Sigmoid colon (tissue), 7 donors: Measurements from ENCODE around the gene LRRC37A2. TPM values are rescaled to one million over a fixed set of nuclear protein-coding genes. Genes with fewer than 3 reads are reported as not detected.
"Not testable (repeated sequence)": the region's sequence is repeated elsewhere in the genome, so short reads cannot be mapped to it uniquely, and the experiment has no call there.

Experiments
- DNase-seq: peaks from one replicate; pipeline ENCODE4 v3.0.0-alpha.2; 2019
- H3K27ac ChIP-seq, 4 donors: fragments of 200-600 bp; sonication (generic); one replicate each; pipeline ENCODE4 v1.5.1; 2016 to 2019; ENCODE audit warnings: mild to moderate bottlenecking in 1 of 4
- H3K27me3 ChIP-seq, 3 donors: fragments of 200-600 bp; sonication (generic); one replicate each; pipeline ENCODE4 v1.5.1; 2019; ENCODE audit warnings: mild to moderate bottlenecking in 1 of 3
- H3K36me3 ChIP-seq, 4 donors: fragments of 200-600 bp; sonication (generic); one replicate each; pipeline ENCODE4 v1.5.1; 2016 to 2019
- H3K4me1 ChIP-seq, 4 donors: fragments of 200-600 bp; sonication (generic); one replicate each; pipeline ENCODE4 v1.5.1; 2017 to 2019
- H3K4me3 ChIP-seq, 4 donors: fragments of 200-600 bp; sonication (generic); one replicate each; pipeline ENCODE4 v1.5.1; 2017 to 2019; ENCODE audit warnings: mild to moderate bottlenecking in 2 of 4, moderate library complexity in 1 of 4
- H3K9me3 ChIP-seq, 4 donors: fragments of 200-600 bp in 3 of 4; sonication (generic) in 3 of 4; one replicate each; pipeline versions ENCODE4 v1.5.1 to v1.6.1; 2013 to 2019
- WGBS, 2 donors: extraction: QIAGEN DNeasy Blood & Tissue Kit; methylation state at CpG; one replicate each; pipeline ENCODE4 v1.1.7; 2013; 5-methylcytosine and 5-hydroxymethylcytosine counted together
- intact Hi-C: fragments of 100-400 bp; cut with DNase I; formaldehyde crosslinking; loops from one replicate; pipeline ENCODE4 v1.15.1; 2023
- polyA plus RNA-seq, 3 donors: library from polyadenylated mRNA; stranded (reverse); fragments of 200-250 nt; gene quantifications; one replicate each; pipeline ENCODE4 v1.2.3, GENCODE V29; 2013
- total RNA-seq, 4 donors: library from RNA; depleted of rRNA; stranded (reverse); fragments of >200 nt; gene quantifications; one replicate each; pipeline ENCODE4 v1.1.0, GENCODE V29; 2016
- donor health status: healthy with polysubstance abuse.
- donor health status: Bipolar disorder and iron deficiency.
- donor health status: healthy.

The LRRC37A2 gene
- total RNA-seq (10 to 100 TPM in 2 of 4 donors, 1 to 10 TPM in 2; 7.3 to 15.8 (median 9.7) TPM), polyA plus RNA-seq (1 to 10 TPM; 1.8 to 6.6 (median 2.3) TPM)

- intact Hi-C loops, H3K4me3 ChIP-seq, H3K4me1 ChIP-seq, H3K9me3 ChIP-seq, H3K36me3 ChIP-seq, H3K27me3 ChIP-seq, H3K27ac ChIP-seq, DNase-seq: not testable (repeated sequence)
- WGBS, 2 donors, result 96 to 97% methylated on average over 3 of the region's 11 CpGs
Observed at GRCh38 chr17:46512168-46512567, at the start of gene LRRC37A2. Gene LRRC37A2, plus strand, starts transcription at chr17:46512468. Its CDS starts 245 bp downstream, at chr17:46512713.

- DNase-seq, H3K36me3 ChIP-seq, H3K27me3 ChIP-seq, H3K4me1 ChIP-seq, H3K9me3 ChIP-seq, H3K27ac ChIP-seq, H3K4me3 ChIP-seq, intact Hi-C loops: not testable (repeated sequence)
- WGBS, 2 donors, result 91% methylated on average over 4 of the region's 5 CpGs; no CpG with 5 or more reads in 1 of the 2 donors
Observed at GRCh38 chr17:46467618-46468017, 44.6 kb upstream of the LRRC37A2 start.

DNA sequence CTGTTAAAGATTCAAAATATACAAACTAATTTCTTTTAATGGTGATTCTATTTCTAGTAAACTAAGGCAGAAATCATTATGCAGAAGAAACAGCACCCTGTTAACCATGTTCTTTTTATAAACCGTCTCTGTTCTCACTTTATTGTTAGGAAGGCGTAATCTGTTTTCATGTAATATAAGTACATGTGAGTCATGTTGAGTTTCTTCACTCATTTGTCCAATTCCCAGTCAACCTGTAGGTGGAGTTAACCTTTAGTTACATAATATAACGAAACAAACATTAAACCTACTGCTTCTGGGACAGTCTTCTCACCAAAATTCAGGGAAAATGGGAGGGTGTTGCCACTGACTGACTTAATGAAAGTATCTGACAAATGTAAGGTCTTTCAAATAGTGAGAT lies 37.8 kb upstream of the LRRC37A2 start:
- H3K9me3 ChIP-seq, H3K27me3 ChIP-seq, H3K4me3 ChIP-seq, DNase-seq, H3K27ac ChIP-seq, H3K4me1 ChIP-seq, intact Hi-C loops, H3K36me3 ChIP-seq: not testable (repeated sequence)
- 67 to 83% methylated on average over 1 of the region's 3 CpGs for WGBS, 2 donors

GRCh38 chr17:46475583-46475982 lies 36.7 kb upstream of the LRRC37A2 start:
- intact Hi-C loops, H3K27me3 ChIP-seq, H3K27ac ChIP-seq, H3K36me3 ChIP-seq, H3K4me3 ChIP-seq, H3K4me1 ChIP-seq, H3K9me3 ChIP-seq, DNase-seq: not testable (repeated sequence)
- 41 to 91% methylated on average over 1 of the region's 2 CpGs for WGBS, 2 donors

DNA sequence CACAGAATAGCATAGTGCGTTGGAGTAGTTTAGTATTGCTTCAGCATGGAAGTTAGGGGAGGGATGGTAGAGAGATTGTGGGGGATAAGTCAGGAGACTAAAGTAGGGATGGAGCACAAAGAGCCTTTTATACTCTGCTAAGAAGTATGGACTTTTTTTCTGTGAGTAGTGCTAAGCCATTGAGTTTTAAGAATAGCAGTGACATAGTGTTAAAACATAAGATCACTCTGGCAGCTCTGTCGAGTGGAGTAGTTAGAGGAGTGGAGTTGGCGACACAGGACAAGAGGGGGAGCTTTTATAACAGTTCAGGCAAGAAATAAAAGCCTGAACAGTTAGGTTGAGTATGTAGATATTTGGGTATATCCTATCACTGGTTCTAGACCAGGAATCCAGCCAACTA lies 33.4 kb upstream of the LRRC37A2 start:
- H3K36me3 ChIP-seq, DNase-seq, H3K4me1 ChIP-seq, H3K27me3 ChIP-seq, intact Hi-C loops, H3K9me3 ChIP-seq, H3K4me3 ChIP-seq, H3K27ac ChIP-seq: not testable (repeated sequence)
- WGBS, 2 donors, result no CpG with 5 or more reads among the region's 3 CpGs

DNA sequence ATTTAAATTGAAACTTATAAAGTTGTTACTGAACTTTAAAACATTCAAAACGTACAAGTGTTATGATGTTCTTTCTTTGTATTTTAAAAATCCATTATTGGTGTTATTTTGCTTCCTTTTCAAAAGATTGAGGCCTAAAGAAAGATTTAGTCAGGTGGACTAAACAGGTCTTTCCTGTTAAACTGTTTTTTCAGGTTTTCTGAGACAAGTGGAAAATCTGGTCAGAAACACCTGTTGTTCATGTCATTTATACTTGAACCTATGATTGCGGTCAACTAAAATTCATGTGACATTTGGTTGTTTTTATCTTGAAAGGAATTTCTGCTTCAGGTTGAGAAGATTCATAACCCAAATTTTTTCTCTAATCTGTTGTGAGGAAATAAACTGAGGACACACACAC lies 31.0 kb upstream of the LRRC37A2 start:
- H3K27me3 ChIP-seq, H3K4me3 ChIP-seq, intact Hi-C loops, H3K4me1 ChIP-seq, H3K27ac ChIP-seq, H3K36me3 ChIP-seq, DNase-seq, H3K9me3 ChIP-seq: not testable (repeated sequence)
- WGBS, 2 donors, result no CpG with 5 or more reads among the region's 2 CpGs

- 96 to 97% methylated on average over 11 of the region's 16 CpGs for WGBS, 2 donors
- DNase-seq, H3K27ac ChIP-seq, H3K4me1 ChIP-seq, H3K36me3 ChIP-seq, H3K4me3 ChIP-seq, intact Hi-C loops, H3K27me3 ChIP-seq, H3K9me3 ChIP-seq: not testable (repeated sequence)
Observed at GRCh38 chr17:46492021-46492420, 20.2 kb upstream of the LRRC37A2 start.

DNA sequence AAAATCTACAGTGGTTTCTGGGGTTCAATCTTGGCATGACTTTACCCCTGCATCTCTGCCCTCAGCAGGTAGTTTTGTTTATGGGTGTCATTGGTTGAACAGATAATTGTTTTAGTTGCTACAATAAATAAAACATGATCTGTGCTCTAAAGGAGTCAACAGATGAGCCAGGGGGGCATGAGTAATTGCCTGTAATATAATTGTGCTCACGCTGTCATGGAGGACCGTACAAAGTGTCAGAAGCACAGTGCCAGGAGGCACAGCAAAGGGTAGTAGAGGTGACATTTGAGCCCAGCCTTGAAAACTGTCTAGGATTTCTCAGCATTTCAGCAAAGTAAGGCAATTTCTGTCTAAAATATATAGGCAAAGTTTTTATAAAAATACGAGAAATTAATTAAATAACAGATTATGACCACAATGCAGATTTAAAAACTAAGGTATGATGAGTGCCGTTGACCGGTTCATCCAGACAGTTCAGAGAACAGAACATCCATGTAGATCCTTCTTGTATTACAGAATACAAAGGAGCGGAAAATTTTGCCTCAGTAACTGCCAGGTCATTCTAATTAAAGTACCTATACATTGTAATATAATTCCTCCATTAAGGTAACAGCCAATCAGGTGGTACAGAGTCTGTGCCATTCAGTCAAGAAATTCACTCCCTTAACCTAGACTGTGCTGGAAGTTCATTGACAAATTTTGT lies 12.7 kb upstream of the LRRC37A2 start:
- intact Hi-C loops, H3K27me3 ChIP-seq, H3K27ac ChIP-seq, DNase-seq, H3K4me3 ChIP-seq, H3K4me1 ChIP-seq, H3K36me3 ChIP-seq, H3K9me3 ChIP-seq: not testable (repeated sequence)
- no CpG with 5 or more reads among the region's 6 CpGs for WGBS, 2 donors

- H3K4me3 ChIP-seq, H3K4me1 ChIP-seq, H3K36me3 ChIP-seq, H3K27ac ChIP-seq, H3K9me3 ChIP-seq, H3K27me3 ChIP-seq, intact Hi-C loops: not testable (repeated sequence)
- DNase-seq, result peak; percentile 55
- 97 to 98% methylated on average over 6 of the region's 7 CpGs for WGBS, 2 donors
Observed at GRCh38 chr17:46505896-46506295, 6.4 kb upstream of the LRRC37A2 start.

GRCh38 chr17:46534716-46535115 lies 22.4 kb downstream of the LRRC37A2 start:
- H3K4me1 ChIP-seq, intact Hi-C loops, H3K4me3 ChIP-seq, H3K27ac ChIP-seq, H3K27me3 ChIP-seq, H3K36me3 ChIP-seq, H3K9me3 ChIP-seq: not testable (repeated sequence)
- WGBS, 2 donors, result 97 to 98% methylated on average over 22 of the region's 22 CpGs
- peak; percentile 33 for DNase-seq

GRCh38 chr17:46548607-46549006 lies 36.3 kb downstream of the LRRC37A2 start:
- WGBS, 2 donors, result 94 to 97% methylated on average over 9 of the region's 10 CpGs
- H3K4me1 ChIP-seq, intact Hi-C loops, H3K9me3 ChIP-seq, DNase-seq, H3K36me3 ChIP-seq, H3K27ac ChIP-seq, H3K27me3 ChIP-seq, H3K4me3 ChIP-seq: not testable (repeated sequence)

GRCh38 chr17:46559155-46559554 lies 46.9 kb downstream of the LRRC37A2 start:
- intact Hi-C loops, H3K27me3 ChIP-seq, H3K27ac ChIP-seq, DNase-seq, H3K4me3 ChIP-seq, H3K4me1 ChIP-seq, H3K9me3 ChIP-seq, H3K36me3 ChIP-seq: not testable (repeated sequence)
- no CpG with 5 or more reads among the region's 20 CpGs for WGBS, 2 donors

DNA sequence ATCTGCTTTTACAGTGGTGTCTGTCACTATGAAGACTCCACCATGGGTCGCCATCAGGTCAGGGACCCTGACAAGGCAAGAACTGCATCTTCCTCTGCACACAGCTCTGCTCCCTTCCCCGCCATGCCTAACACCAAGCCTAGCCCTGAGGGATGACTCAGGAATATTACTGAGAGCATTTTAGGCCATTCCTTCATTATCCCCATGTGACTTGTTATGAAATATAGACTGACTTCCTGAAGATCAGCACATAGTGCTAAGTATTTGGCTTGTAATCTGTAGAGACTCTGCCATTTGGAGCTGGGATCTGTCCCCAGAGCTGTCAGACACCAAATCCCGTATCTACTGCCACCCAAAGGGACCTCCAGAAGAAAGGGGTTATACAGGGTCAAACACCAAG lies 47.8 kb downstream of the LRRC37A2 start:
- DNase-seq, H3K36me3 ChIP-seq, H3K27ac ChIP-seq, intact Hi-C loops, H3K4me1 ChIP-seq, H3K9me3 ChIP-seq, H3K27me3 ChIP-seq, H3K4me3 ChIP-seq: not testable (repeated sequence)
- WGBS, 2 donors, result no CpG with 5 or more reads among the region's 3 CpGs

GRCh38 chr17:46566284-46566683 lies 54.0 kb downstream of the LRRC37A2 start:
- H3K9me3 ChIP-seq, H3K4me3 ChIP-seq, DNase-seq, intact Hi-C loops, H3K4me1 ChIP-seq, H3K27ac ChIP-seq, H3K27me3 ChIP-seq, H3K36me3 ChIP-seq: not testable (repeated sequence)
- WGBS, 2 donors, result no CpG with 5 or more reads among the region's 2 CpGs
